AG09309 (cell line): ENCODE results near the gene SMYD2.

Experiments used
- DNase-seq: peaks from one replicate; pipeline ENCODE4 v3.0.0-alpha.2; 2010; ENCODE audit warnings: low read depth
- H3K4me3 ChIP-seq: 2 replicates; pipeline ENCODE4 v1.5.1; 2011; ENCODE audit warnings: mild to moderate bottlenecking, low read depth, low read length, moderate library complexity; ENCODE audit not compliant: control insufficient read depth
- TF ChIP-seq, protein P1 (sequence below): IDR thresholded peaks from 2 replicates; pipeline ENCODE4 v1.5.1; 2011; ENCODE audit warnings: mild to moderate bottlenecking, low read depth, low read length, inconsistent platforms; ENCODE audit not compliant: insufficient read depth, control insufficient read depth; ENCODE audit errors: missing control alignments

Gene SMYD2

DNA sequence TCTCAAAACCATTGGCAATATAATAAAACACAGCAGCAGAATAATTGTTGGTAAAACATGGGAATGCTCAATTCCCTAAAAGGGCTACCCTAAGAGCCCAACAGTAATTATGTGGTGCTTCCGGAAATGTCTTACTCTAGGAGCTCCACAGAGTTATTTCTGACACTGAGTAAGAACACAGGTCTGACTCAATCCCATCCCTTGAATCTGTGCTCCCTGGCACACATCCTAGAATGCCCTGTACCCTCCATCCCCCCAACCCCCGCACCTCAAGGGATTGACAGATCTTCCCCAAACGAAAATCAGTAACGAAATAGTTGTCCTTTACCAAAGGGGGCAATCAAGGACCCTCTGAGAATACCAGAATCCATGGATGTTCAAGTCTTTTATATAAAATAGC, 71.9 kb downstream of the SMYD2 start:
- TF ChIP-seq, protein P1, sequence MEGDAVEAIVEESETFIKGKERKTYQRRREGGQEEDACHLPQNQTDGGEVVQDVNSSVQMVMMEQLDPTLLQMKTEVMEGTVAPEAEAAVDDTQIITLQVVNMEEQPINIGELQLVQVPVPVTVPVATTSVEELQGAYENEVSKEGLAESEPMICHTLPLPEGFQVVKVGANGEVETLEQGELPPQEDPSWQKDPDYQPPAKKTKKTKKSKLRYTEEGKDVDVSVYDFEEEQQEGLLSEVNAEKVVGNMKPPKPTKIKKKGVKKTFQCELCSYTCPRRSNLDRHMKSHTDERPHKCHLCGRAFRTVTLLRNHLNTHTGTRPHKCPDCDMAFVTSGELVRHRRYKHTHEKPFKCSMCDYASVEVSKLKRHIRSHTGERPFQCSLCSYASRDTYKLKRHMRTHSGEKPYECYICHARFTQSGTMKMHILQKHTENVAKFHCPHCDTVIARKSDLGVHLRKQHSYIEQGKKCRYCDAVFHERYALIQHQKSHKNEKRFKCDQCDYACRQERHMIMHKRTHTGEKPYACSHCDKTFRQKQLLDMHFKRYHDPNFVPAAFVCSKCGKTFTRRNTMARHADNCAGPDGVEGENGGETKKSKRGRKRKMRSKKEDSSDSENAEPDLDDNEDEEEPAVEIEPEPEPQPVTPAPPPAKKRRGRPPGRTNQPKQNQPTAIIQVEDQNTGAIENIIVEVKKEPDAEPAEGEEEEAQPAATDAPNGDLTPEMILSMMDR: no peak
- DNase-seq: no peak
- H3K4me3 ChIP-seq: no peak overlapping the region

DNA sequence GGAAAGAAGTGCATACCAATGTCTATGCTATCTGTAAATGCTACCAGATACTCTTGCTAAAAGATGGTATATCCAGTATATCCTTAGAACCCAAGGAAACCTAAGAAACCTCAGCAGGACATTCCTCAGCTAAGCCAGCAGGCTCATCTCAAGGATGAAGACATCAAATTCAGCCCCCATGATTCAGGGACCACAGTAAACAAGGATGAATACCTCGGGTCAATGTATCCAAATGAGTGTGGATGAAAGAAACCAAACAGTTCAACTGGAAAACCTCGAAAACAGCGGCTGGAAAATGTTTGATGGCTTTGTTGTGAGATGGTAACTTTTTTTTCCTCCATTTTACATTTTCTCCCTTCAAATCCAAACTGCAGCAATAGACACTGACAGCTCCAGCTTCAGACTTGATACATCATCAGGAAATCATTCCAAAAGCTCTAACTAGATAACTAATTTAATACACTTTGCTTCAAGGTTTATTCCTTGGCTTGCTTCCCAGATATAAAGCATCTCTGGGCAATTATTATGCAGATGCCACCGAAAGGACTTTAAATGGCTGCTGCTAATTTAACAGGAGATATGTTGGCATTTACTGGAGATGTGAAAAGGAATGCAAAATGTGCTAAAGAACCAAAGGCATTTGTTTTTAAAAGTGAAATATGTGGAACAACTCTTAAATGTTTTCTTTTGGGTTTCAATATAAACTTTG, 73.6 kb downstream of the SMYD2 start:
- no peak overlapping the region for H3K4me3 ChIP-seq
- TF ChIP-seq, protein P1: no peak
- DNase-seq: no peak

DNA sequence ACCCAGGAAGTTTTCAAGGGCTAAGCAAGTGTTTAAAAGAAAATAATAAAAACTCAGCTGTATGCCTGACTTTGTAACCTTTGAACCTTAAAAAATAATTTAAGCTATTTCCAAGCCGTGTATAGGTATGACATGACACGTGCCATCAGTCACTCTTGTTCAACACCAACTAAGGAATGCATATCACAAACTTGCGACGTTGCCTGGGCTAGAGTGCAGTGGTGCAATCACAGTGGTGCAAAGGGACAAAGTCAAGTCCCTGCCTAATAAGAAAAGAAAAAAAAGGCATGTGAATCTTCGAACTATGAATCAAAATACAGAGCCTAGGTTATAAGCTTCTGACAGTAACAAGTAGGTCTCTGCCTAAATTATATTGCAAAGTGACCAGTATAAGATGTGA, 79.2 kb downstream of the SMYD2 start:
- DNase-seq: no peak
- H3K4me3 ChIP-seq: no peak overlapping the region
- TF ChIP-seq, protein P1: no peak

DNA sequence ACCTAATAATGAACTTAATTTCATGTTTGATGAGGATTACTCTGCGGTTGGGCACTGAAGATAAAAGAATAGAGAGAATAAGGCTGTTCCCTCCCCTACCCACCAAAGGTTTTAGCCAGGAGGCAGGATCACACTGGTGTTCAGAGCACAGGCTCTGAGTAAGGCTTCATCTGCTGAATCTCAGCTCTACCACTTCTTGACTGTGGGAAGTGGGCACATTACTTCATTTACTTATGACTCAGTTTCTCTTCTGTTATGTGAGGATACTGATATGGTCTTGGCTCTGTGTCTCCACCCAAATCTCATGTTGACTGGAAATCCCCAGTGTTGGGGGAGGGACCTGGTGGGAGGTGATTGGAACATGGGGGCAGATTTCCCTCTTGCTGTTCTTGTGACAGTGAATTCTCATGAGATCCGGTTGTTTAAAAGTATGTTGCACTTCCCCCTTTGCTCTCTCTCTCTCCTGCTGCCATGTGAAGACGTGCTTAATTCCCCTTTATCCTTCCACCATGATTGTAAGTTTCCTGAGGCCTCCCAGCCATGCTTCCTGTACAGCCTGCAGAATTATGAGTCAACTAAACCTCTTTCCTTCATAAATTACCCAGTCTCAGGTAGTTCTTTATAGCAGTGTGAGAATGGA, 79.7 kb downstream of the SMYD2 start:
- TF ChIP-seq, protein P1: no peak
- H3K4me3 ChIP-seq: no peak overlapping the region
- no peak for DNase-seq

DNA sequence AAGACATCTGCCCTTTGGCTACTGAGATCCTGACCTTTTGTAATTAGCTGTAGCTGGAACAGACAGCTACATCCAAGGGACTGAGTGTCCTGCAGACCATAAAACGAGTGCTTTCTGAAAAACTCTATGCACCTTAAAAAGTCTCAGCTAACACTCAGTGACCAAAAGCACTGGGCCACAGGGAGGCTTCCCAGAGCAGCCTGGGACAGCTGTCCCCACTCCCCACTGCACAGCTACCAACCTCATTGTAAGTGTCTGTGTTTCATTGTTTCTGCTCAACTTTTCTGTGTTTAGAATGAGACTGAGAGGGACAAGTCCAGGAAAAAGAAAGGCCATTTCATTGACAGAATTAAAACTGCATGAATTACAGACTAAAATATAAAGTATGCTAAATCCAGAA, 80.7 kb downstream of the SMYD2 start:
- no peak for DNase-seq
- TF ChIP-seq, protein P1: no peak
- H3K4me3 ChIP-seq: no peak overlapping the region

DNA sequence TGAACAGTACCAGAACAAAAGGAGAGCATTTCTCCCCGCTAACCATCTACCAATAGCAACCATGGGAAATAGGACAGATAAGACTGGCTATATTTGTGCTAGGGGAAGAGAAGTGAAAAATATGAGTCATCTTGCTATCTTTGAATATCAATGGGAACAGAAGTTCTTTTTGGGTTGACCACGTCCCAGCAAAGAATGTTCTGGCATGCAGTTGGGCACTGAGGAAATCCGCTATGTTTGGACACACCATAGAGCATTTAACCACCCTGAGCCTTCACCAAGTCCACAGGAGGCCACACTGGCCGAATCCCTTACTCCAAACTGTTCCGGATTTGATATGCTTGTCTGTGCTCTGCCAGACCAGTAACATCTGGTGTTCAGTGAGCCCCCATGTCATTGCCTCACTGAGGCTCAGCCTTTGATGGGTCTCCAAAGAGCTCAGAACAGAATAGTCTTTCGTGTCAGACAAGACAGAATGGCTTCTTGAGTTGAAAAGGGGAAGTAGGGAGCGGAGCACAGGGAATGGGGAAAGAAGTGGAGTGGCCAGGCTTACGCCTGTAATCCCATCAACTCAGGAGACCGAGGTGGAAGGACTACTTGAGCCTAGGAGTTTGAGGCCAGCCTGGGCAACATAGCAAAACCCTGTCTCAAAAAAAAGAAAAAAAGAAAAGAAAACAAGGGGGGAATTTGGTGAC, 81.4 kb downstream of the SMYD2 start:
- TF ChIP-seq, protein P1: no peak
- no peak for DNase-seq
- H3K4me3 ChIP-seq: no peak overlapping the region
